Neural progenitor cell (in vitro differentiated cells): ENCODE measurements around the gene CD2BP2.

Experiments used
- CTCF ChIP-seq: fragments of 200-600 bp; sonication (generic); IDR thresholded peaks from 2 replicates; pipeline ENCODE4 v1.5.1; 2017; ENCODE audit warnings: antibody characterized with exemption, mild to moderate bottlenecking
- EZH2 ChIP-seq: fragments of 200-600 bp; sonication (generic); IDR thresholded peaks from 2 replicates; pipeline ENCODE4 v1.6.1; 2017; ENCODE audit warnings: antibody characterized with exemption, mild to moderate bottlenecking, moderate library complexity
- EZH2phosphoT487 ChIP-seq: fragments of 200-600 bp; sonication (generic); IDR thresholded peaks from 2 replicates; pipeline ENCODE4 v1.6.1; 2017; ENCODE audit warnings: antibody characterized with exemption

- TF ChIP-seq CTCF, result no peak
- no peak for TF ChIP-seq EZH2
- TF ChIP-seq EZH2phosphoT487, result no peak
Observed at GRCh38 chr16:30397056-30397455, 41.9 kb upstream of the CD2BP2 start.
